GM19193 (cell line): ENCODE data around the gene PHYH.

Experiments
- POLR2A ChIP-seq: IDR thresholded peaks from 4 replicates; pipeline ENCODE4 v1.6.1; 2011; ENCODE audit not compliant: insufficient read depth, insufficient read length; ENCODE audit errors: extremely low read depth

The PHYH gene

DNA sequence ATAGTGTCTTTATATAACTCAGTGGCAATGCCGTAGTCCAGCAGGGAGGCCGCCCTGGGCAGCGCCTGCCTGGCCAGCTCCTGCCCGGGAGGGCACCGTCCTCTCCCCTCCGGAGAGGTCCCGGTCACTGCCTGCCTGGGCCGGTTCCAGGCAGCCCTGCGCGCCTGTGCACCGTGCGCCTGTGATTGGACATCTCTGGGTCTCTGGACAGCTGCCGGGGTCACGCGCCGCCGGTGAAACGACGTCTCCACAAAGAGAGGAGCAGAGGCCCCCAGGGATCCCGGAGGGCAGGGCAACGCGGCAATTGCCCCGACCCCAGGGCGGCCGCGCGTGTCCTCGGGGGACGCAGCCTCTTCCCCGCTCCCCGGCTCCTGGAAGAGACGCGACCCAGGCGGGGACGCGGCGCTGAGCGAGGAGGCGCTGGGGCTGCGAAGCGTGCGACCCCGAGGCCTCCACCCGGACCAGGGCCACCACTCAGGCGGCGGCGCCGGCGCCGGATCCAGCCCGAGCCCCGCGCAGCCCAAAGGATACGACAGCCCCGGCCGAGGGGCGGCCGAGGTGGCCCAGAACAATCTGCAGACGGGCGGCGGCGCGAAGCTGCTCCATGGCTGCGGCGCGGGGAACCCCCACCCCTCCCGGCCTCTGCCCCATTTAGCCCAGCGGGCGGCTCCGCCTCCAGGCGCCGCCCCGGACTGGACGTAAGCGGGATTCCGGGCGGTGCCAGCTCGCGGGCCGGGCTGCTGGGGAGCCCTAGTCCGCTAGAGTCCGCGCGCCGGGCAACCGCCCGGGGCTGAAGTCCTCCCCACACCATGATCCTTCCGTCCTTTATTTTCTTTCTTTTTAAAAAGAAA is at the start of gene PHYH:
PHYH (minus strand) TSS at position 628 of the 851 bp plus-strand sequence; CDS start at position 606, 22 bp downstream.
- TF ChIP-seq POLR2A: peak; percentile 64

DNA sequence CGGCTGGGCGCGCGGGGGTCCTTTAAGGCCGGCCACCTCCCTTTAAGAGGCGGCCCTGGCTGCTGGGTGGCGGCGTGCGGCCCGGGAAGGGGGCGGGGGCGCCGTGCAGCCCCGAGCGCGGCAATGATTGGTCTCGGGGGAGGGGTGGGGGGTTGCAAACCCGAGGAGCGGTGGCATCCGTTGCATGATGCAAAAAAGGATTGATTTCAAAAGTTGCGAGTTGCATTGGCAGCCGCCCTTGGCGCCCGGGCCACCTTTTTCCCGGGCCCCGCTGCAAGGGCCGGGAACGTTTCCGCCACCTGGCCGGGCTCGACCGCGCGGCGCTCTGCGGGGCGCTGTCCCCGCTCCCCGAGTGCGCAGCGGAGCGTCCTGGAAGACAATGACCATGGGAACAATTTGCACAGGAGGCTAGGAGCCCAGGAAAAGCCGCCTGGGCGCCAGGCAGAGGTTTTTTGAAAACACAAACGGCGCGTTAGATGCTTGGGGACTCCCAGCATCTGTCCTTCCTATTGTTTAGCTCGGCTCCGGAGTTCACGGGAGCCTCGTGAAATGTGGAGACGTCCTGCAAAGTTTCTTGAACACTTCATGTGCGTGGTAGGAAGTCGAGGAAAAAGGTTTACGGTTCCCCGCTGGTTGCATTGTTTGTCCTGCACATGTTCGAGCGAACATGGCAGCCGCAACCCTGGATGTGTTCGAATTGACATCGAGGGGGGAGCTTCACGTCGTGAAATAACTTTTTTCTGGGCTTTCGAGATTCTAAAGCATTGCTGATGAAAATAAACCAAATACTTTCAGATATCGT is 48.6 kb upstream of the PHYH start, which contains the start of gene SEPHS1:
SEPHS1 (minus strand) TSS at position 78 of the 802 bp plus-strand sequence. CDS start 3,343 bp downstream, outside the sequence.
- TF ChIP-seq POLR2A: peak; percentile 62

GRCh38 chr10:13347500-13348156 is 47.8 kb upstream of the PHYH start:
- no peak for TF ChIP-seq POLR2A

DNA sequence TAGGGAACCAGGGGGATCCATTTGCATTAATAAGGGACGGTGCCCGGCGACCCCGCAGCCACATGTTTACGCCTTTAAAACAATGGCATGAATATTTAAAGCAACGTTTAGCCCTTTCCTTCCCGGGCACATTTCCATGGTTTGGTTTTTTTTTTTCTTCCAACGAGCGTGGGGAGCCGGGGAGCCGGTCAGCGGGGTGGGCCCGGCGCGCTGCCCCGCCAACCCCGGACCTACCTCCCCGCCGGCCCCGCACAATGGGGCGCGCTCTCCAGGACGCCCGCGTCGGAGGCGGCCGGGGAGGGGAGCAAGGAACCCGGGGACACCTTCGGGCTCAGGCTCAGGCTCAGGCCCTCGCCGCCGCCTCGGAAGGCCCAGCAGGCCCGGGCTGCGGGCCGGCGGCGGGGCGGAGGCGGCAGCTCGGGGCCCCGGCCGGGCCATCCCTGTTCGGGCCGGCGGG is 47.2 kb upstream of the PHYH start:
- TF ChIP-seq POLR2A: no peak

DNA sequence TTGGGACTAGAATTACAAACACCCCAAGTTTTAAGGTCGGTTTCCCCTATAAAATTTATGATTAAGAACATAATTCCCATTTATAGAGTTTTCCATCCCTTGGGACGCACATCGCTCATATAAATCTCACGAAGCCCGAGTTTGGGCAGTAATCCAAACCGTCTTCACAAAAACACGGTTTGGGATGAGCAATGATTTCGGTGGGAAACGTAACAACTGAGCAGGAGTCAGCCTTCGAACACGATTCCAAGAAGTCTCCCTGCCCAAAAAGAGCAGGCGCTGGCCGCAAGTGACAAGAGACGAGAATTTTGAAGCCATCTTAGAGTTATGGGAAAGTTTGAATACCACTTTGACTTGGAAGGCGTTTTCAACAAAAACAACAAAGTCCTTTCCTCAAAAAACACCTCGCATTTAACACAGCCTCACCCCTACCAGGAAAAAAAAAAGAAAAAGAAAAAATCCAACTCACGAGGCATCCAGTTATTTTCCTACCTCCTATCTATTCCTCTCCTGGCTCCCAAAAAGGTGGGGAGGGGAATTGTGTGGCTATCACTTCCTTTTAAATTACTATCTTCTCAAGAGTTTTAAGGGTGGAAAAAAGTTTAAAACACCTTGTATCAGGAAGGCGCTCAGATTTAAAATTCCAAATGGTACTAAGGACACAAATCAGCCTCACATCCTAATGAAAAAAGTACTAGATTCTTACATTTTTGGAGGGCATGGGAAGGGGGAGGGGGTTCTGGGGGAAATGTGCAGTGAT is 46.6 kb upstream of the PHYH start:
- no peak for TF ChIP-seq POLR2A

- TF ChIP-seq POLR2A: no peak
Measured at GRCh38 chr10:13340626-13341376, 40.9 kb upstream of the PHYH start.

DNA sequence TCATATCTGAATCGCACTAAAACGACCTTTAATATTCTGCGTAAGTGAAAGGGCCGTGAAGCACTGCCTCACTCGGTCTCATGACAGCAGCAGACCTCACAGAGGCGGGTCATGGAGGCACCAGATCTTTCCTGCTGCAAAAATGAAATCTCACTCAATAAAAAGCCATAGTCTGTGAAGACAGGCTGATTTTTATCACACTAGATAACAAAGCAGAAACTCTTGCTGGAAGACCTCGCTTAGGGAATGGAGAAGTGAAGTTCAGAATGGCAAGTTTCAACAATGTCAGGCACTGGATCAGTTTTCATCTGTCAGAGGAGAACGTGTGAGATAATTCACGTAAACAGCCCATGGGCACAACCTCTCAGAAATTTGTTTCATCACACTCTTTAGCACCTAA is 40.2 kb upstream of the PHYH start:
- no peak for TF ChIP-seq POLR2A

DNA sequence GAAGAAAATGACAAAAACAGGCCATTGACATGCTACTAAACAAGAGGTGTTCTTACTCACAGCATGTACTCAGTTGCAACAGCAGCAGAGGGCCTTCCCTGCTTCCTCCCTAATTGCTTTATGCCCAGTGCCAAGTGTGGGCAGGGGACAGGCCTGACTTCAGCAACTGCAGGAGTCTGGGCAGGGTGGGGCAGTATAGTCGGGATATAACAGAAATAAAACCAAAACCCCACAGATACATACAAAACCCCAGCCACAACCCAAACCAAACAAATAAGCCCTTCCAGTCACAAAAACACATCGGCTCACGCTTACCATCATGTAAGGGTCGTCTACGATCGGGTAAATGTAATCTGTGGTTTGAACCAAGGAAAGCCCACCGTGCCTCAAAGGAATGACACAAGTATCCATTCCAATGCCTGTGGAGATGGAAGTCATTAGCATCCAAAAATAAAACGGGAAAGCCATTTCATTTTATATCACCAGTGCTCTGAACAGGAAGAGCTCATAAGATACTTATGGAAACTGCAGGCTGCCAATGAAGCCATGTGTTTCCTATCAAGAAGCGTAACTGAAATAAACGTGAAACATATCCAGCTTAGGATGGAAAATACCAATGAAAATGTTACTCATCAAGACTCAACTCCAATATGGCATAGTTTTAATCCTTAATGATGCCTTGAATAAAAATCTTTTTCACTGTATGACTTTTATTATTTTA is 38.7 kb upstream of the PHYH start:
- no peak for TF ChIP-seq POLR2A

- no peak for TF ChIP-seq POLR2A
Measured at GRCh38 chr10:13337827-13338196, 37.9 kb upstream of the PHYH start.

GRCh38 chr10:13337128-13337826 is 37.4 kb upstream of the PHYH start:
- no peak for TF ChIP-seq POLR2A

DNA sequence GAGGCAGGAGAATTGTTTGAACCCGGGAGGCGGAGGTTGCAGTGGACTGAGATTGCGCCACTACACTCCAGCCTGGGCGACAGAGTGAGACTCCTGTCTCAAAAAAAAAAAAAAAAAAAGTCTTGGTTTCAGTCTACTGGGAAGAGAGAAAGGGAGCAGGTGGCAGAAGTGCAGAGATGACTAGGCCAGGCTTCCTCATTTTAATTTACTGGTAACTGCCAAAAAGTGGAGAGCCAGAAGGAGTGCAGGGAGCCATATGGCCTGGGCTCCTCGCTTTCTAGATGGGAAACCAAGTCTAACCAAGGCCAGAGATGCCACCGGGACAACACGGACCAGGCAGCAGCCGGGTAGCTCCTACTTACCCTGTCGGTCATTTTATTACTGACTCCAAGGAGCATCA is 36.0 kb upstream of the PHYH start:
- no peak for TF ChIP-seq POLR2A

GRCh38 chr10:13334556-13334955 is 34.7 kb upstream of the PHYH start:
- TF ChIP-seq POLR2A: no peak

- TF ChIP-seq POLR2A: no peak
Measured at GRCh38 chr10:13331646-13332045, 31.8 kb upstream of the PHYH start.

- TF ChIP-seq POLR2A: no peak
Measured at GRCh38 chr10:13329565-13329964, 29.7 kb upstream of the PHYH start.
